ENCODE results near the gene ATG2B.

DNA sequence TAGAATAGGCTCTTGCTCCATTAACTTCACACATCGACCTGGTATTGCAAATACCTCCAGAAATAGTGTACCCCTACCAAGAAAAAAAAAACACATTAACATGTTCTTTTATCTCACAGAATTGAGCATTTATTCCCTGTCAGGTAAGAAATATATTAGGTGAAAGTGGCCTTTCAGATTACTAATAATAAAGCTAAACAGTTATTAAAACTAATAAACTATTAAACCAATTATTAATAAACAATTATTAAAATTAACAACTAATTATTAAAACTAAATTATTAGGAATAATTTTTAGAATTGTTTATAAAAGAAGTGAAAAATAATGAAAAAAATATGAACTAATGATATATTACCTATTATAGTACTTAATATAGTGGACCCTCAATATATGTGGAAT lies 21.6 kb upstream of the ATG2B start:
- TF ChIP-seq, protein P1, sequence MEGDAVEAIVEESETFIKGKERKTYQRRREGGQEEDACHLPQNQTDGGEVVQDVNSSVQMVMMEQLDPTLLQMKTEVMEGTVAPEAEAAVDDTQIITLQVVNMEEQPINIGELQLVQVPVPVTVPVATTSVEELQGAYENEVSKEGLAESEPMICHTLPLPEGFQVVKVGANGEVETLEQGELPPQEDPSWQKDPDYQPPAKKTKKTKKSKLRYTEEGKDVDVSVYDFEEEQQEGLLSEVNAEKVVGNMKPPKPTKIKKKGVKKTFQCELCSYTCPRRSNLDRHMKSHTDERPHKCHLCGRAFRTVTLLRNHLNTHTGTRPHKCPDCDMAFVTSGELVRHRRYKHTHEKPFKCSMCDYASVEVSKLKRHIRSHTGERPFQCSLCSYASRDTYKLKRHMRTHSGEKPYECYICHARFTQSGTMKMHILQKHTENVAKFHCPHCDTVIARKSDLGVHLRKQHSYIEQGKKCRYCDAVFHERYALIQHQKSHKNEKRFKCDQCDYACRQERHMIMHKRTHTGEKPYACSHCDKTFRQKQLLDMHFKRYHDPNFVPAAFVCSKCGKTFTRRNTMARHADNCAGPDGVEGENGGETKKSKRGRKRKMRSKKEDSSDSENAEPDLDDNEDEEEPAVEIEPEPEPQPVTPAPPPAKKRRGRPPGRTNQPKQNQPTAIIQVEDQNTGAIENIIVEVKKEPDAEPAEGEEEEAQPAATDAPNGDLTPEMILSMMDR (IDR thresholded peaks at IDR 0.05) = no peak
- TF ChIP-seq POLR2A (IDR thresholded peaks at IDR 0.05) (no peak), EP300 (IDR thresholded peaks at IDR 0.05) (no peak)

Data from tibial nerve (tissue), 4 donors.